Activated CD4-positive, alpha-beta T cell treated with anti-CD3 and anti-CD28 coated beads for 4 hours (primary cell): ENCODE measurements around the gene MRPS34.

Source experiments
- DNase-seq, 2 donors: peaks; one replicate each; pipeline ENCODE4 v3.0.0-alpha.2; 2020

Gene MRPS34

DNA sequence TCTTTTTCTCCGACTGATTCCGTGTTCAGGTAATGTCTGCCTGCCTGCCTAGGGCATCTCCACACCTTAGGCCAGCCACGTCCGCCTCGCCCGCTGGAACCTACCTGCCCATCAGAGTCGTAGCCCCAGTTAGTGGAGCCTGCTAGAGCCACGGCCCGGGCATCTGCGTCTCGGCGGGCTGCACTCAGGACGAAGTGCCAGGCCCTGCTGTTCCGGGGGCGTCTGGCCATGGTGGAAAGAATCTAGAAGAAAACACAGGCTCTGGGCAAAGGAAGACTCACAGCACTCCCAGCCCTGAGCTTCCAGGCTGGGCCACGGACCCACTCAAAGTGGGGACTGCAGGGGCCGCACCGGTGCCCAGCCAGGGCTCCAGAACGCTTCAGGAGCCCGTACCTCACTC, 8.3 kb upstream of the MRPS34 start:
- no peak for DNase-seq

DNA sequence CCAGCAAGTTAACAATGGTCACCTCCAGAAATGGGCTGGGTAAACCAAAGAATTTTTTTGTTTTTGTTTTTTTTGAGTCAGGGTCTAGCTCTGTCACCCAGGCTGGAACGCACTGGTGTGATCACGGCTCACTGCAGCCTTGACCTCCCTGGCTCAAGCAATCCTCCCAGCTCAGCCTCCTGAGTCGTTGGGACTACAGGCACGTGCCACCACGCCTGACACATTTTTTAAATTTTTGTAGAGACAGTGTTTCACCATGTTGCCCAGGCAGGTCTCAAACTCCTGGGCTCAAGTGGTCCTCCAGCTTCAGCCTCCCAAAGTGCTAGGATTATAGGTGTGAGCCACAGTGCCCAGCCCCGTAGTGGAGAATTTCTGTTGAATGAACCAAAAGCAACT, 7.7 kb upstream of the MRPS34 start:
- no peak for DNase-seq

DNA sequence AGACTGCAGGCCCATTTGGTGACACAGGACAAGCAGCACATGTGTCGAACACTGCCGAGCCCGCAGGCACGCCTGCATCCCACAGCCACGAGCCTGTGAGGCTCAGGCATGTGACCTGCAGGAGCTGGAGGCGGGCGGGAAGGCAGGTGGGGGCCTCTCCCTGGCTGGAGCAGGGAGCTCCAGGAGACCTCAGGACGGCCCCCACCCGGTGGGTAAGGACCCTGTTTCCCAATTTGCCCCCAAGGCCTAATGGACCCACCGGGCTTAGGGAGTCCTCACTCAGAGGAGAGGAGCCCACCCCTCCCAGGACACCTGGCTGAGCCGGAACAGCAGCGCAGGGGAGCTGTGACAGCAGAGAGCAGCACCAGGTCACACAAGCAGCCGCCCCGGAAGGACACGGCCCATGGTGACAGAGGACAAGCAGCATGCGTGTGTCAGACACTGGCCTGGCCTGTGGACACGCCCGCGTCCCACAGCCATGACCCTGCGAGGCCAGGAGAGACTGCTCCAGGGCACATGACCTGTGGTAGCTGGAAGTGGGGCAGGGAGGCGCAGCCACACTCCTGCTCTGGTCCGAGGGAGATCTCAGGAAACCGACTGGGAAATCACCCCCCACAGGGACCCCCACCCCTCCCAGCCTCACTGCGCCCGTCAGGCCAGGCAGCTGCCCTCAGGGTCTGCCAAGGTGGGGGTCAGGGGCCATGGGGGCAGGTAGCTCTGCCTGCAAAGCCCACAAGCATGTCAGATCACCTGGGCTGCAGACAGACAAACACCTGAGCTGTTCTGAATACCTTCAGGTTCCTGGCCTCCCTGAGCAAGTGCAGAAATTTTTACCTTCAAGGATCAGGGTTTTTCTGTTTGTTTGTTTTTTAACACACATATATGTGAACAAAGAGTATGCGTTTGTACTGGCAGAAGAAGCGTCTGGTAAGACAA, 7.1 kb upstream of the MRPS34 start:
- DNase-seq = no peak

DNA sequence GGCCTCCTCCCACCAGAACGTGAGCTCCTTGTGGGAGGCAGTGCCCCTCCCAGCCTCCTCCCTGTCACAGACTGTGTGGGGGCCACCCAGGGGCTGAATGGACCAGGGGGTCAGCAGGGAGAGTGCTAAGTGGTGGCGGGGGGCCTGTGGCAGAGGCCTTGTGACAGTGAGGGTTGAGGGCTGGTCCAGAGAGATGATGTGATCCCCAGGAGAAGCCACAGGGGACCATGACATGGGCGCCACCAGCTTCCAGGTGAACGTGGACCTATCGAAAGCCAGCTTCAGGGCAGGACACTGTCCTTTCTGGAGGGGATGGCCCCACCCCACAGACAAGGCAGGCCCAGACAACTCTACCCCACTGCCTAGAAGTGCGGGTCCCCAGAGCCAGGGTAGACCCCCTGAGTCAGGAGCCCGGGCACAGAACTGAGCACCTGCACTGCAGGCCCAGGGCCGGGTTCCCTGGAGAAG, 6.3 kb upstream of the MRPS34 start:
- no peak for DNase-seq

DNA sequence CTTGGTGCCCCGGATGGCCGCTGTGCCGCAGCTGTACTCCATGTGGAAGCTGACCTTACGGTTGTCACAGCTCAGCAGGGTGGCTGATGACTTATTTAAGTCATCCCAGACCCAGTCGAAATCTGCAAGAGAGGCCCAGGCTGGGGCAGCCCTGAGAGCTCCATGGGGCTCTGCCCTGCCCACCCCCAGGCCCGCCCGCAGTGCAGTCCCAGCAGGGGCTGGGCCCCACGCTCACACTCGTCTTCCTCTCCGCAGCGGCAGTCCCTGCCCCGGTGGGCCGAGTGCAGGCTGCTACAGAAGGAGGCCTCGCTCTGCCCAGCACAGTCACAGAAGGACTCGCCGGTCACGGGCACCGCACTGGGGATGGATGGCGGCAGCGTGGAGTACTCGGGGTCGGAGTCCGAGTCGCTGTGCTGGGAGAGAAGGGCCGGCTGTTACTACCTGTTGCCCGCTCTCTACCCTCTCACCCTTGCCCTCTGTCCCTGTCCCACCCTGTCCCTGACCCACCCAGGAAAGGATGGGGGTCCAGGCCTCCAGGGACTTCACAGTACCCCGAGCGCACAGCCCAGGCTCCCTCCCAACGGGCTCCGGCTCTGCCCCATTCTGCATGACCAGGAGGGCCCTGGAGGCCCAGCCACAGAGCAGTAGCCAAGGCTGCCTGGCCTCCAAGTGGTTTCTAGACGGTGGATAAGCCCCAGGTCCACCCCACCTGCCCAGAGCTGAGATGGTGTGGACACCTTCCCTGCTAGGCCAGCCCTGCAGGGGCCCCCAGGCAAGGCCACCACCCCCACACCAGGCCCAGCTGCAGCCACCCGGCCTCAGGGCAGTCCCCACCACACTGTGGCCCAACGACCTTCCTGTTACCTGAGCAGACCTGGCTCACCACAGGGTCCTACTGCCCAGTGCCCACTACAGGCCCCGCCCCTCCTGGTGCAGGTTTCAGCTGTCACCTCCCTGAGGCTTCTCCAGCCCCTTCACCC, 5.6 kb upstream of the MRPS34 start:
- DNase-seq = no peak

DNA sequence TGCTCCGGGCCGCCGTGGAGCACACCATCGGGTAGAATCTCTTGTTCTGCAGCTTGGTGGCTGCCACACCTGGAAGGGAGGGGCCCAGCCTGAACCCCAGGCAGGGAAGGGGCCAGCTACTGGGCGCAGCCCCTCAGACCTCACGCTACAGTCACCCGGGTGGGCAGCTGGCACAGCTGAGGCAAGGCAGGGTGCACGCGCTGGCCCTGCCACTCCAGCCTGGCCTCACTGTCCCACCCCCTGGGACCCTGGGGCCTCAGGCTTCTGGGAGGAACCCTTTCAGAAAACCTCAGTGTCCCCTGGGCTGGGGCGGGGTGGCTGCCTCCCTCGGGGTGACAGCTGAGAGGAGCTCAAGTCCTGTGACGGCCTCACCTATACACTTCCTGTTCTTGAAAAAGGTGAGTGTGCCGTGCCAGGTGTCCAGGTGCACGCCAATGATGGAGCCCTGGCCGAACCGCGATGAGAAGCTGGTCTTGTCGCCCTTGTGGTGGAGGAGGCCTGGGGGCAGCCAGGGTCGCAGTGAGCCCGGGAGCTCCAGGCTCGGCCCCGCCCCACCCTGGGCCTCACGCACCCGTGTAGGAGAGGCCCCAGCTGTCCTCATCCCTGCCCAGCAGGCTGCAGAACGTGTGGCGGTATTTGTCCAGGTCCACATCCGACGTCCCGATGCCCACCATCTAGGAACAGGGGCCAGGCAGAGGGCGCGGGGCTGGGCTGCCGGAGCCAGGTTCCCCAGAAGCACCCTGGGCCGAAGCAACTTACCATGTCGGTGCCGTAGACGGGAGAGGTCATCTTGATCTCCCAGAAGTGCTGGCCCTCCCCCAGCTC, 4.7 kb upstream of the MRPS34 start:
- DNase-seq = no peak

DNA sequence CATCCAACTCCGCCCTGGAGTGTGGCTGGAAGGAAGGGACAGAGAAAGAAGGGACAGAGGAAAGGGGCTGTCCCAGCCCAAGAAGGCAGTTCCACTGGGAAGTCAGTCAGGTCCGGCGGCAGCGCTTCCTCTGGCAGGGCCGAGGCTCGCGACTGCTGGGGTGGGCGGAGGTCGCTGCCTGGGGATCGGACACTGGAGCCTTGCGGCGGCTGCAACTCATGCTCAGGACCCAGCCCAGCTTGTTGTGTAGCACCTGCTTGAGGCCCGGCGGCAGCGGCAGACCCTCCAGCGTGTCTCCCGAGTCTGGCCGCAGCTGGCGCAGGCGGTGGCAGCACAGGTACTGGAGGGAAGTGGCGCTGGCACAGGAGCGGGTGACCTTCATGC, 4.0 kb upstream of the MRPS34 start:
- no peak for DNase-seq

DNA sequence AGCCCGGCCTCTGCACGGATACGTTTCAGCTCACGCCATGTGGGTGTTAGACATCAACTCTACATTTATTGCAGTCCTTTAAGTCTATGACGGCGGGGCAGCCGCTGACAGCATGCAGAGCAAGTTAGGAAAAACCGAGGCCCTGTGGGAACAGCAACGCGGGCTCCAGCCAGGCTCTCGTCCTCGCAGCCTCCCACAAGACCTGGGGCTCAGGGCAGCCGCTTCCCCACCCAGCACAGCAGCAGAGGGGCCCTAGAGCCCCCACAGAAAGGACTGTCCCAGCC, 3.7 kb upstream of the MRPS34 start:
- no peak for DNase-seq

DNA sequence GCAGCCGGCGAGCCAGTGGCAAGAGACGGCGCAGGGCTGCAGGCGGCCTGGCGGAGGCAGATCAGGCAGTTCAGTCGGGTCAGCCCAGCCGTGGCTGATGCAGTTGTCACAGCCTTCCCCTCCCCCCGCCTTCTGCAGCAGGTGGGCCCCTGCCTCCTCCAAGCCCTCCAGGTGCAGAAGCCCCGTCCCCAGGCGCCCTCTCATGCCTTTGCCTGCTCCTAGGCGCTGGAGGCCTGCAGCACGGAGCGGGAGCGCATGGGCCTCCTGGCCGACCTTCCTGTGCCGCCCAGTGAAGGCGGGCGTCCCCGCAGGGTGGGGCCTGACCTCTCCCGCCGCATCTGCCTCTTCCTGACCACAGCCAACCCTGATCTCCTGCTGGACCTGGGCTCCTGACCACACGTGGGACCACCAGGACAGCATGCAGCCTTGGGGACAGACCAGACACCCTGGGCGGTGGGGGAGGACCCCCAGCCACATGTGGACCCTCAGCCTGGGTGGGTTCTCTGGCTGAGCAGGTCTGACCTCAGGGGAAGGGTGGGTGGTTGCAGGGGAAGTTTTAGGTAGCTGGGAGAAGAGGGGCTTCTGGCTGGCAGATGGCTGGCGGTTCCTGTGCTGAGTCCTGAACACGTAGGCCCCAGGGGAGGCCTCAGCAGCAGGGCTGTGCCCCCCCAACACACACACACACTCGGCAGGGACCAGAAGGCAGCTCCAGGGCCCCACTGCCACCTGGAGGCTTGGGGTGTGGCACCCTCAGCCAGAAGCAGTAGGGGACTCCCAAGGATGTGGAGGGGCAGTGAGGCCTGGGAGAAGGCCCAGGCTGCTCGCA, 3.1 kb upstream of the MRPS34 start:
- no peak for DNase-seq

DNA sequence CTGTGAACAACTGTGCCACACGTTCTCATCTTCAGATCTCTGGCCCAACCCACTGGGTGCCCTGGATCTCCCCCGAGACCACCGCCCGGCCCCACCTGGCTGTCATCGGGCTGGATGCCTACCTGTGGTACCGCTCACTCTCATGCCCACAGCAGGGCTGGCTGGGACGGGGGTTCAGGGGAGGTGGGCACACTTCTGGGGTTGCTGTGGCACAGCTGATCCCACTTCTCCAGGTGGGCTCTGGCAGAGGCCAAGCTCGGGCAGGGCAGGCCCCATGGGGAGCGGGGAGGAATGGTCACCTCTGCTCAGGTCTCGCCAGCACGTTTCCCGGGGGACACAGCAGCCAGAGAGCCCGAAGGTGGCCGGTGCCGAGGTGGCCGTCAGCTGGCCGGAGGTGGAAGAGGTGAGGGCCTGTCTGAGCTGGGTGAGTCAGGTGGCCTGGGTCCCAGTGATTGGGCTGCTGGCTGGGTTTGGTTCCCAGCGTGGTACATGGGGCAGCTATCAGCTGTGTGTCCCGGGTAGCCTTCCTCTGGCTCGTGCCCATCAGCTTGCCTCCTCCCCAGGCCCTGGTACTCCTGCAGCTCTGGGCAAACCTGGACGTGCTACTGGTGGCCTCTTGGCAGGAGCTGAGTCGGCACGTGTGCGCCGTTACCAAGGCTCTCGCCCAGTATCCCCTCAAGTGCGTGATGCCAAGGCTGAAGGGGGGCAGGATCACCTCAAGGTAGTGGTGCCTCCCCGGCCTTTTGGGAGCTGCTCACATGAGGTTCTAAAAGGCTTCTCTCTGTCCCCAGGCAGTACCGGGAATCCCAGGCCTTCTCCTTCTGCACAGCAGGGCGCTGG, 2.3 kb upstream of the MRPS34 start:
- DNase-seq = no peak

DNA sequence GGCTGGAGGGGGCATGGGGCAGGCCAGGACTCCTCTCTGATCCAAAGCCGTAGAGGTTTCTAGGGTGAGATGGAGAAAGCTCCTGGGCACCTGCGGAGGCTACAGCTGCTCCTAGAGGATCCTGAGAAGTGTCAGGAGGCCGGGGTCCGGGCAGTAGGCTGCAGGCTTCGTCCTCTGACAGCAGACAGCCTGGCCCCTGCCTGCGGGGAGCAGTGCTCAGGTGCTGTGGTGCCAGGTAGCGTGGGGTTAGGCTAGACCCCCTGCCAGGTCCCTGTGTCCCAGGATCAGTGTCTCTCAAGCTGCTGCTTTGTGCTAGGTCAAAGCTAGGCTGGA, 1.5 kb upstream of the MRPS34 start:
- no peak for DNase-seq

DNA sequence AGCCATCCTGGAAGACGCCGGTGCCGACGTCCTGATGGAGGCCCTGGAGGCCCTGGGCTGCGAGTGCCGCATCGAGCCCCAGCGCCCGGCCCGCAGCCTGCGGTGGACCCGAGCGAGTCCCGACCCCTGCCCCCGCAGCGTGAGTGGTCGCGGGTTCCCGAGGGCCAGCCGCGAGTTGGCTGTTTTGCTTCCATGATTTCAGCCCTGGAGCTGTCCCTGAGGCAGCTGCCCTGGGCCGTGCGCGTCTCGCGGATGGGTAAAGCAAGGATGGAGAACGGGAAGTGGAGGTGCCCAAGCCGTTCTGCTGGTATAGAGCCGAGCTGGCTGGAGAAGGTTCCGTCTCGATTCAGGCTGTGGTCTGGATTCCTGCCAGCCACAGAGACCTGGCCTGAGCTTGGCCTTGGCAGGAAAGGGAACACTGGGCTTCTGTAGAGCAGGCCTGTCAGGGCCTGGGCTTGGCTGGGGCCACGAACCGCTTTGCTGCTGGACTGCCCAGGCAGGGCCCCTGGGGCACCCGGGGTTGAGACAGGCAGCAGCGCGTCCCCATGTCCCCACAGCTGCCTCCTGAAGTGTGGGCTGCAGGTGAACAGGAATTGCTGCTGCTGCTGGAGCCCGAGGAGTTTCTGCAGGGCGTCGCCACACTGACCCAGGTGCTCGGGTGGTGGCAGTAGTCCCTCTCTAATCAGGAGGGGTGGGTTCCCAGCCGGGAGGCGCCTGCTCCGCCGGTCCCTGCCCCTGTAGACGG, 941 bp upstream of the MRPS34 start:
- no peak for DNase-seq

DNA sequence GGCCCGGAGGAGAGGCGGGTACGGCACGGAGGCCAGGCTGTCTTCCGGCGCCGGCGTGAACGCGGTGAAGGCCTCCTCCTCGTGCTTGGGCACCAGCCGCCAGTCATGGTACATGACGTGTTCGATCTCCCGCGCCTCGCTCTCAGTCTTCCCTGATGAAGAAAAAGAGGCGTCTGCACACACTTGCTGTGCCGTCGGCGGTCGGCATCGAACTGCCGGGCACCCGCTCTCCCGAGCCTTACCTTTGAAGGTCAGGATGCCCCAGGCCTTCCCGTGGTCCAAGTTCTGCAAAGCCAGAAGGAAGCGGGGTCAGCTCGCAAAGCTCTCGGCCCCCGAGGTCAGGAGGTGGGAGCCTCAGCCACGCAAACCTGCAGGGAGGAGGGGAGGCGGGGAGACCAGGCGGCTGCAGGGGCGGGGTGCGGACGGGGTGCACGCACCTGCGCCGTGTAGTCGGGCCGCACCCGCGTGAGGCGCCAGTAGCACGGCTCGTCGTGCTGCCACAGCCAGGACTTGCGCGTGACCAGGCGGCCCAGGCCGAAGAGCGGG, 499 bp downstream of the MRPS34 start, which contains the start of gene EME2:
Gene EME2 (plus strand): TSS at position 449 of the 546 bp plus-strand sequence. CDS start 418 bp downstream, outside the sequence.
- DNase-seq = peak; percentile 39 to 44

DNA sequence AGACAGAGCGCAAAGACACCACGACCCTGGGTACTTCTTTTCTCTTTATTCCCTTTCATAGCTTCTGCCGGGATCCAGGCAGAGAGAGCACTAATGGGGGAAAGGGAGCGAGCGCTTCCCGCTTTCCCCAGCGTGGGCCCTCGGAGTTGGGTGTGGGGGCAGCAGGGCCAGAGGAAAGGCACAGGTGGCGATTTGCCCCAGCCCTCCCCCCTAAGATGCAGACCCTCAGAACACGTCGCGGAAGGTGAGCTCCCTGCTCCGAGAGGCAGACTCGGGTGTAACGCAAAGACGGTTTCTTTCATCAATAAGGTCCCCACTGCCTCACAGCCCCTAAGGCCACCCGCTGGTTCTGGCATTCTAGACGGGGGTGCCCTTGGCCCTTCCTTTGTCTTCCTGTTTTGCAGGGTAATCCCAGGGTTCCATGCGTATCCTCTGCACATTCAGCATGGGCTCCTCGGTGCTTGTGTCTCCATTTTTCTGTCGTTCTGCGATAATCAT, 1.0 kb downstream of the MRPS34 start:
- no peak for DNase-seq

DNA sequence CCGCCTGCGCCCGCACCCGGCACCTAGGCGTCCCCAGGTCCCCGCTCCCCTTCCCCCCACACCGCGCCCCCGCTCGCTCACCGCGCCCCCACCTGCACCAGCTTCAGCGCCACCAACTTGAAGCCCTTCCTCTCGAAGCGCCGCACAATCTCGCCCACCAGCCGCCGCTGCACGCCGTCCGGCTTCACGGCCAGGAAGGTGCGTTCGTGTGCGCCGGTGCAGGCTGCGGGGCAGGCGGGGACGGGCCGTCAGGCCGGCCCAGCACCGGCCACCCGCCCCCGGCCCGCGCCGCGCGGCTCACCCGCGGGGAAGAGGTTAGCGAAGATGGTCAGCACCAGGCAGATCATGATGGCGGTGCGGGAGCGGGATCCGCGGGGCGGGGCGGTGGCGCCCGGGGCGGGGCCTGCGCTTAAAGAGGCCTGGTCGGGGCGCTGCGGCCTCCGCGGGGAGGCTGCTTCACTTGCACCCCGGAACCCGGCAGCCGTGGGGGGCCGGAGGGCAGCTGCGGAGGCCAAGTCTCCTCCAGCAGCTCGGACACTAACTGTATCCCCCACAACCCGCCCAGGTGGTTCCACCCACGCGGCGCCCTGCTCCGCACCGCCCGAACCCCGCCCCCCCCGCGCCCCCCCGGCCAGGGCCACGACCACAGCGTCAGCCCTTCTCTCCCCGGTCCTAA, 1.6 kb downstream of the MRPS34 start, which contains the start of gene NME3:
Gene NME3 (minus strand): TSS at position 356 of the 676 bp plus-strand sequence. CDS start 9 bp downstream, at position 347.
- DNase-seq = peak; percentile 67 to 72

DNA sequence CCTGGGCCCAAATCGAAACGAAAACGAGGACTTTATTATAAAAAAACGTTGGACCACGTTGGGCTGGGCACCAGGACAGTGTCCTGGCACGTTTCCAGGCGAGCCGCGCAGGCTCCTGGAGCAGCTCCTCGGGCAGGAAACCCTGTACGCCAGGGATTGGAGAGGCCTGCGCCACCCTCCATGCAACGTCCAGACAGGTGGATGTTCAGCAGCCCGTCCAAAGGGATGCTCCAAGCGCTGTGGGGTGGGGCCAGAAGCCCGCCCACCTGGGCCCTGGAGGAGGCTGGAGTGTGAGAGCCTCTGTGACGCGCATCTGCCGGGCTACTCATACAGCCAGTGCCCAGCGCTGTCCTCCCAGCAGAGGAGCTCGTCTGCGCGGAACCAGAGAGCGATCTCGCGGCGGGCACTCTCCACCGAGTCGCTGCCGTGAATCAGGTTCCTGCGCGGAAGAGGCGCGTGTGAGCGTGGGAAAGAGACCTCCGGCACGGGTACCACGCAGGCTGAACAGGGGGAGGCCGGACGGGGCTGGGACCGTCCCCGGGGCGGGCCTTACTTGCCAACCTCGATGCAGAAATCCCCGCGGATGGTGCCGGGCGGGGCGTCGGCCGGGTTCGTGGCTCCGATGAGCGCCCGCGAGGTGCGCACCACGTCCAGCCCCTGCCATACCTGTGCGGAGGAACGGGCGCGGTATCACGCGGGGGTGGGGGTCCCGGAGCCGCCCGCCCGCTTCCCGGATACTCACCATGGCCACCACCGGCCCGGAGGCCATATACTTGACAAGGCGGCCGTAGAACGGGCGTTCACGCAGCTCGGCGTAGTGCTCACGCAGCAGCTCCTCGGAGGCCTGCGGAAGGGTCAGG, 2.4 kb downstream of the MRPS34 start:
- DNase-seq = peak; percentile 44 to 54

DNA sequence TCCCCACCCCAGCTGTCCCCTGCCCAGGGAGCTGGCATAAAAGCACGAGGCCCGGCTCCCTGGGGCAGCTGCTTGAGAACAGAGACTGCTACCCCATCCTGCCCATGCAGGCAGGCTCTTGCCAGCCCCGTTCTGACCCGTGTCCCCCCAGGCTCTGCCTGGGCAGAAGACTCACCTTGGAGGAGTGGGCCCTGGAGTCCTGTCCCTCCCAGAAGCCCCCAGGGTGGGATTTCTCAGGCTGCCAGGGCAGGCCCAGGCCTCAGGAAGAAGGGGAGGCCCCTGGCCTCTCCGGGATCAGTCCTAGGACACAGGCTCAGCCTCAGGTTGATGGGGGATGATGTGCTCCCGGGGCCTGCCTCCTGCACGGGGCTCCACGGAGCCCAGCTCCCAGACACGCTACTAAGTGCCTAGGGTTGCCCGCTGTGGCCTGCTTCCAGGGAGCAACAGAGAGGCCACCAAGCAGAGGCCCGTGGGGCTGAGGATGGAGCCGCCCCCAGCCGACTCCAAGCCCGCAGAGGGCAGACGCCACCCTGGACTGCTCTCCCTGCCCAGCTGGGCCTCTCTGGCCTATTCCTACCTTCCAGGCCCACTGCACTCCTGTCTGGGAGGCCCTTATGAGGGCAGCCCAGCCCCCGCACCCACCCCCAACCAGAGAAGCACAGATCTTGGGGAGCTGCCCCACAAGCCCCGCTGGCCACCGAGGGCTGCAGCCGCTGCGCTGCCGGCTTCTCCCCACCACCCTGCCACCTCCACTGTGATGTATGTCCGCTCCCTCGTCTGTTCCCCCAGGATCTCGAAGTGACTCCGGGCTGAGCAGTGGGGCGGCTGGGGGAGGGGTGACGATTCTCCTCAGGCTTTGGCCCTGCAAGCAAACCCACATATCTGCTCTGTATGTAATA, 3.3 kb downstream of the MRPS34 start:
- DNase-seq = no peak
